Cardiac fibroblast (primary cell): ENCODE data around the gene KYAT1.
A peak's percentile ranks its signal among the peaks of the same experiment; 100 is the strongest.
"Not testable (repeated sequence)": the region's sequence is repeated elsewhere in the genome, so short reads cannot be mapped to it uniquely, and the experiment has no call there.

Source experiments
- DNase-seq, 2 donors: peaks; one replicate each; pipeline versions ENCODE4 v3.0.0 to v3.0.0-alpha.2; 2010; ENCODE audit warnings: low read depth in 2 of 2
- H3K4me3 ChIP-seq, 2 donors: replicated peaks in 1 of 2; 1 replicate in 1 of 2; 2 replicates in 1 of 2; pipeline ENCODE4 v1.5.1; 2011; ENCODE audit warnings: low read depth in 2 of 2, low read length in 2 of 2, mild to moderate bottlenecking in 2 of 2, moderate library complexity in 1 of 2
- CTCF ChIP-seq: IDR thresholded peaks from one replicate; pipeline ENCODE4 v1.5.1; 2011; ENCODE audit warnings: low read depth, mild to moderate bottlenecking, low read length, inconsistent platforms

KYAT1 gene

GRCh38 chr9:128870128-128870940 lies 11.4 kb downstream of the KYAT1 start:
- no peak for TF ChIP-seq CTCF
- H3K4me3 ChIP-seq = no peak overlapping the region
- DNase-seq = no peak

- TF ChIP-seq CTCF = peak; percentile 96
- DNase-seq = peak; percentile 67 to 68
- no peak overlapping the region for H3K4me3 ChIP-seq
Measured at GRCh38 chr9:128863647-128864046, 18.1 kb downstream of the KYAT1 start.

GRCh38 chr9:128862401-128862851 lies 19.3 kb downstream of the KYAT1 start:
- H3K4me3 ChIP-seq = no peak overlapping the region
- TF ChIP-seq CTCF = no peak
- no peak for DNase-seq

- TF ChIP-seq CTCF = no peak
- no peak for DNase-seq
Measured at GRCh38 chr9:128861501-128861900, 20.2 kb downstream of the KYAT1 start.

GRCh38 chr9:128860937-128861336 lies 20.8 kb downstream of the KYAT1 start:
- DNase-seq = no peak
- no peak for TF ChIP-seq CTCF
- H3K4me3 ChIP-seq = no peak overlapping the region

More at GRCh38 chr9:128861501-128861900, 20.2 kb downstream of the KYAT1 start:
- no peak overlapping the region for H3K4me3 ChIP-seq

- not testable (repeated sequence) for H3K4me3 ChIP-seq, DNase-seq
Measured at GRCh38 chr9:128858476-128858875, 23.3 kb downstream of the KYAT1 start.

GRCh38 chr9:128854454-128854853 lies 27.3 kb downstream of the KYAT1 start:
- not testable (repeated sequence) for DNase-seq, H3K4me3 ChIP-seq

GRCh38 chr9:128852646-128853045 lies 29.1 kb downstream of the KYAT1 start:
- H3K4me3 ChIP-seq, DNase-seq: not testable (repeated sequence)
